Measurements from ENCODE around the gene MAP3K14.

MAP3K14 gene

GRCh38 chr17:45298546-45299285 is 18.1 kb downstream of the MAP3K14 start:
- DNase-seq = no peak

- DNase-seq = no peak
Measured at GRCh38 chr17:45296833-45297124, 20.0 kb downstream of the MAP3K14 start.

DNA sequence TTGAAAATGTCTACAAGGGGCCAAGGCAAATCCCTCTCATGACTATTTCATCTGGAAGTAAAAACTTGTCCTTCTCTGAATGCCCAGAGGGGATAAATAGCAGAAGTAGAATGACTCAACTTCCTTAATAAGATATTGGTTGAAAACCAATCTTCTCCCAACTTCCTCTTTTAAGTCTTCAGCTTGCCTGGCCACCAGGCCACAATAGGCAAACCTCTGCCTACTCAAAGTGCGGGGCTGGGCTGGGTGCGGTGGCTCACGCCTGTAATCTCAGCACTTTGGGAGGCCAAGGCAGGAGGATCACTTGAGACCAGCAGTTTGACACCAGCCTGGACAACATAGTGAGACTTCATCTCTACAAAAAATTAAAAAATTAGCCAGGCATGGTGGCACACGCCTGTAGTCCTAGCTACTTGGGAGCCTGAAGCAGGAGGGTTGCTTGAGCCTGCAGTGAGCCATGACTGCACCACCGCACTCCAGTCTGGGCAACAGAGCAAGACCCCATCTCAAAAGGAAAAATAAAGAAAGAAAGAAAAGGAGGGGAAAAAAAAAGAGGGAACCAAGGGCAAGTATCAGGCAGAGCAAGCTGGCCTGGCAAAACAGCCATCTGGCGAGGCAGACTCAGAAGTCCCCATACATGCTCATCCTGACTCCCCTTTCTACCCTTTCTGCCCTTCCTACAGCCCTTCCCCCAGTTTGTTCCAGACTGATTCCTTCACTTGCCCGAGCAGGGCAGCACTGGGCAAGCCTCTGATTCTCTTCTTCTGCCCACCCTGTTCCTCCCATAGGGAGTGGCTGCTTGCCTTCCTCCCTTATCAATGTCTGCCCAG is 20.6 kb downstream of the MAP3K14 start:
- DNase-seq = no peak

DNA sequence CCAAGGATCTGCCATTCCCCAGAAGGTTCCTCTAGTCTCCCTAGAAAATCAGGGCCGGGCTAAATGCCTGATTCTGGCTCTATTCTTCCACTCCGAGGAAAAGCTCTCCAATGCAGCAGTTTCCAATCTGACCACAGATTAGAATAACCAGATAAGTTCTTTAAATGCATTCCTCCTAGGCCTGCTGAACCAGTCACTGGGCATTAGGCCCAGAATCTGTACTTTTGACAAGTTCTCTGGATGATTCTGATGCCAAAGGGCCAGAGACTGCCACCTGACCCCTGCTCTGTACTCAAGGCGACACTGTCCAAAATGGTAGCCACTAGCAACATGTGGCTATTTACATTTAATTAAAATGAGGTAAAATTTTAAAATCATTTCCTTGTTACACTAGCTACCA is 22.3 kb downstream of the MAP3K14 start:
- no peak for DNase-seq

DNA sequence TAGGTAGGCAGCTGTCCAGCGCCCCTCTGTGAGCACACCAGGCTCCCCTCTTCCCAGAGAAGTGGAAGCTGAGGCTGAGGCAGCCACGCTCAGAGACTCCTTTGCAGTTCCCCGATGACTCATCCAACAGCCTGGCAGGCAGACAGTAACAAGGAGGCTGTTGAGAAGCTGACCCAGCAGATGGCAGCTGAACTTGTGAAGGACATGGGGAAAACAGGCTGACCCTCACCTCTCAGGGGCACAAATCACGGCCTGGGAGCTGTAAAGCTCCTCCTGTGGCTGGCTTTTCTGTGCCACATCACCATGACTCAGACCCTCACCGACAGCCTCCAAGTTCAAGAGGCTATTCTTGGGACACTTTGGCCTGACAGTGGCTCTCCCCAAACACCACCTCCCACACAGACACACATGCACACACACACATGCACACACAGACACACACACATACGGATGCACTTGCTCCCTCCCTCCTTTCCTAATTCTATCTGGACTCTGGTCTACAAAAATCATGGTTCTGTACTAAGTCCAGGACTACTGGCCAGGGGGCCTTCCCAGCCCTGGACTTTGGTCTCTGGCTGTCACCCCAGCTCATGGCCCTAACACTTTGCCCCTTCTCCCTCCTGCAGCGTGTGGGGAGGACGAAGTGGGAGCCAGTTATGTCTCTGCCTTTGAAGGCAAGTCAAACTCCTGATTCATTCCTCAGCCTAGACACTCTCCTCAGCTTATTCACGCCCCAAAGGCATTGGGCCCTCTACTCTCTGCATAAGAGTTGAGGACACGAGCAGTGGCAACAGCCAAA is 23.2 kb downstream of the MAP3K14 start:
- DNase-seq = no peak

- DNase-seq = no peak
Measured at GRCh38 chr17:45292696-45293412, 24.0 kb downstream of the MAP3K14 start.

DNA sequence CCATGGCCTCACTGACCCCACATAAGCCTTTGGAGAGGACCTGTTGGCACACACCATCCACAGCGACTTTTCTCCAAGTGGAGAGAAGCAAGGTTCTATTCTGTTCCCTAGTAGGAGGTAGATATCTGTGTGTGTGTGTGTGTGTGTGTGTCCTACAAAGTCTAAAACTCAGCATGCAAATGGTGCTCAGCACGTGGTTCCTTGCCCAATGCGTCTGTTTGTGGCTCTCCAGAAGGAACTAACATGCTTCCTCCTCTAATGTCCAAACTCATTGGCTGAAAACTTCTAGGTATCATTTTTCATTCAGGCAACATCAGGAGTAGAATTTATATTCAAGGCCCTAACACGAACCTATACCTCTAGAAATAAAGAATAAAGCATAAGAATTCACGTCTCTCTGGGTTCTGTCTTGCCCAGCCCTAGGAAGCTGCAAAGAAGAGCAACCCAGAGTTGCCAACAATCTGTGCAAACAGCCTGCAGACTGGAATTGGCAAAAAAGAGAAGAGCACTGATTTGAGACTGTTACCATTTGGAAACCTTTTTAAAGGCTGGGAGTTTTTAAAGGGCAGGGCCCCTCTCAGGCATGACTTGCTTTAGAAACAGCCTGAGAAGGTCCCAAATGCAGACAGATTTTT is 25.5 kb downstream of the MAP3K14 start:
- DNase-seq = no peak

DNA sequence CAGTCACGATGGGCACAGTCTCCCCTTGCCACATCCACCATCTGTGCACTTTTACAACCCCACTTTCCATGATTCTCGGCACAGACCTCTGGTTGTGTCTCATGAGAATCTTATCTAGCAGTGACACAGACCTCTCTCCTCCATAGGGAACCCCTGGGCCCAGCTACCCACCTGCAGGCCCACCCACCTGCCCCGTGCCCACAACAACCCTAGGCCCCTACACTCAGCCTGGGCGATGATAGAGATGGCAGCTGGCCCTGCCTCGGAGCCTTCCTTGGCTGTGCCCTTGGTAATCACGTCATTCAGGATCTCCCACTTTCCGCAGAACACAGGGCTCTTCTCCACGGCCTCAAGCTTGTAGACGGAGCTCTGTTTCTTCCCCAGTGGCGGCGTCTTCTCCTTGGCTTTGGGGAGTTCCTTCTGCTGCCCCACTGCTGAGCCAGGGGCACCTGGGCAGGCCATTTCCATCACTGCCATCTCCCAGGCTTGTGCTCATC is 26.5 kb downstream of the MAP3K14 start:
- no peak for DNase-seq

- DNase-seq = no peak
Measured at GRCh38 chr17:45289301-45290268, 27.2 kb downstream of the MAP3K14 start.

- DNase-seq = no peak
Measured at GRCh38 chr17:45288825-45289224, 28.0 kb downstream of the MAP3K14 start.

DNA sequence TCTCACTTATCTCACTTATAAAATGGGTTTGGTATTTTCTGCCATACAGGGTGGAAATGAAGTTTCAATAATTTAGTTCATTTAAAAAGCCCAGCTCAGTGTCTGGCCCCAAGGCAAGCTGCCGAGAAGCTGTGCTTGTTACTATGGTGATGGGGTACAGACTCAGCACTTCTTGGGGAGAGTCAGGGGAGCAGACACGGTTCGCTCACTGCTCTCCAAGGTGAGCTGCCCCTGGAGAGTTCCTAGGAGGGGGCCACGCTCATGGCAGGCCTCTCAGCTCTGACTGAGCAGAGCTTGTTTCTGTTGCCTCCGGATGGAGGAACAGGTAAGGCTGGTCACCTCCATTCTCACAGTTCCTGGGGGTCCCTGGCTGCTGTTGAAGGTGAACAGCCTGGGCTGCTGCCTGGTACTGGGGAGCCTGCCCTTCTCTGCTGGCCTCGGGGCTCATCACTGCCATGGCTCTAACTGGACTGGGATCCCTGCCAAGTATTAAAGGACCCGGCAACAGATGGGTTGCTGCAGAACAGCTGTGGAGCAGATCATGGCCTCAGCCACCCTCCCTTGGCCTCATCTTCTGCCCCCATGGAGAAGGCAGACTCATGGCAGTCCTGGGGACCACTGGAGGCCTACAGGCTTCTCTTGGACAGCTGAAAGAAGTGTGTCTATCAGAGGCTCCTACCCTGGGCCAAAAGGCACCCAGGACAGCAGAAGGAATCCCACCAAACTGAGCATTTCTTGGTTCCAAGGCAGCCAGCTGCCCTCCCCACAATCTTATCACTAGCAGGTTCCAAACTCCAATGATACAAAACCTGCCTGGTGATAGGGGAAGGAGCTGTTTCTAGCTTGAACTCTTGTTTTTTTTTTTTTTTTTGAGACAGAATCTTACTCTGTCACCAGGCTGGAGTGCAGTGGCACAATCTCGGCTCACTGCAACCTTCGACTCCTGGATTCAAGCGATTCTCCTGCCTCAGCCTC is 29.0 kb downstream of the MAP3K14 start:
- DNase-seq = no peak

- DNase-seq = no peak
Measured at GRCh38 chr17:45286286-45286685, 30.5 kb downstream of the MAP3K14 start.

GRCh38 chr17:45284176-45285140 is 32.4 kb downstream of the MAP3K14 start:
- DNase-seq = no peak

- no peak for DNase-seq
Measured at GRCh38 chr17:45283711-45284110, 33.1 kb downstream of the MAP3K14 start.

DNA sequence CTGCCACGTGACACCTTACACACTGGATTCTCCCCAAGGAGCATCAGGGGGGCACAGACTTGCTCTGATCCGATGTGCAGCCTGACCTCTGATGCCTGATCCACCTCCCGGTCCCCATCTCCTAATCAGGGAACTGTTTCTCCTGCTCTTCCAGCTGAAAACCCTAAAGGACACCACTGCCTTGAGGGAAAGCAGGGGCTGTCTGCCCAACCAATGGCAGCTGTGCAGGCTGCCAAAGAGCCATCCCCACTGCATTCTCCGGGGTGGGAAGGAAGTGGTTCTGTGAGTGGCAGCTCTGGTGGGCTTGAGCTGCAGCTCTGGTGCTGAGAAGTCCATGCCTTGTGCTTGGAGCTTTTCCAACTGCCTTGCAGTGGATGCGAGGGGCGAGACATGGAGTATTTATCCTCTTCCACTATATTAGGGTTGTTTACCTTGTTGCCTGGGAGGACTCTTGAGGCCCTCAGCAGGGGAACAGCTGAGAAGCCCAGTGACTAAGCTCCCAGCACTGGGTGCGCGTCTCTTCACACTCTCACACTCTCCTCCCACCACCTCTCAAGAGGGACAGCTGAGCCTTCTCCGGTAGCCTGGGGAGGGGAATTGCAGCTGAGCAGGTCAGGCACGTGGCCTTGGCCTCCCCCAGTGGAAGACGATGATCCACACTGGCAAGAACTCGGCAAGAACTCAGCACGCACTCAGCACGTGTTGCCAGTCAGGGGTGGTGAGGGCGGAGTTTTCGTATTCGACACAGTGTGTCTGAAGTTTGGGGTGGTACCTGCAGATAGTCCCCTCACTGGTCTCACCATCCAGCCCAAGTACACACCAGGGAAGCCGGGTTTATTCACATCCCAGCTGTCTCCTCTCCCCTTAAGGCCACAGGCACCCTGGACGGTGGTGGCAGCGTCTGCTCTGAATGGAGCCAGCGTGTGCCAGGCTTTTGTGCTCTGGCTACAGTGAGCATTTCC is 33.9 kb downstream of the MAP3K14 start:
- no peak for DNase-seq

DNA sequence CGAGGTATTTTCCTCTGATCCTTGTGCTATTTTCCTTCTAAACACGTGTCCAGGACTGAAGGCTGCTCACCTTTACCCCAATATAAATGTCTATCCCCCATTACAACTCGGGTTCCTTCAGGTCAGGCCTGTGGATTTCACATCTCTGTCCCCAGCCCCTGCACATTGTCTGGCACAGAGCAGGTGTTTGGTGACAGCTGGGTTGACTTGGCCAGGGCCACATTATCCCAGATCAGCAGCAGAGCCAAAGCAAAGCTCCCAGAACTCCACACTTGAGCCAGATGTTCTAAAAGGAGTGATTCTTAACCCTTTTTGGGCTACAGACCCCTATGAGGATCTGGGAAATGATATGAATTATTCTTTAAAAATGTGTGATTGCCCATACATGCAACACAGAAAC is 36.9 kb downstream of the MAP3K14 start:
- no peak for DNase-seq

DNA sequence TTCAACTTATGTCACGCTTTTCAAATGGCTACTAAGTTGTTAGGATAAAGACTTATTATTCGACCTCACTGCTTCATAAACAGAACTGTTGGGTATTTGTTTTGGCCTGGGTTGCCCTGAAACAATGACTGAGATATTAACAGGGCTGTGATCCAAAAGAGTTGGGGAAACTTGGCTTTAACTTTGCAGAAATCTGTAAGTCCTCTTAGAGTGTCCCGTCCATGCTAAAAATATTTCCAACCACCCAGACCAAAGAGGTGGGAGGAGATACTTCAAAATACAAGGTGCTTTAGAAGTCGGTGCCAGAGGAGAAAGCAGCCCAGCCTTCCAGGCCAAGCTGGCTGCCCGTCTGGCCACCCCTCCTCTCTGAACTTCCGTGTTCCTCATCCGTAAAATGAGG is 38.8 kb downstream of the MAP3K14 start:
- DNase-seq = no peak
